SK-N-MC (cell line): ENCODE results near the gene PAGE2.
"Not testable (repeated sequence)": the region's sequence is repeated elsewhere in the genome, so short reads cannot be mapped to it uniquely, and the experiment has no call there.

Experiments used
- DNase-seq: peaks from one replicate; pipeline ENCODE4 v3.0.0-alpha.2; 2011; ENCODE audit warnings: low read depth, low spot score
- H3K27ac ChIP-seq: fragments of 200-600 bp; sonication (generic); 2 replicates; pipeline ENCODE4 v1.5.1; 2016; ENCODE audit warnings: mixed run types
- H3K36me3 ChIP-seq: fragments of 200-600 bp; sonication (generic); 2 replicates; pipeline ENCODE4 v1.6.1; 2017; ENCODE audit warnings: antibody characterized with exemption, low read length, mixed read lengths; ENCODE audit not compliant: insufficient read depth
- H3K4me3 ChIP-seq: fragments of 200-600 bp; sonication (generic); 2 replicates; pipeline ENCODE4 v1.5.1; 2016
- H3K9ac ChIP-seq: fragments of 200-600 bp; sonication (generic); 2 replicates; pipeline ENCODE4 v1.8.0; 2017; ENCODE audit warnings: mixed run types, mixed read lengths; ENCODE audit not compliant: insufficient read length
- H3K9me3 ChIP-seq: fragments of 200-600 bp; sonication (generic); 2 replicates; pipeline ENCODE4 v1.6.1; 2017; ENCODE audit warnings: low read depth, mild to moderate bottlenecking, antibody characterized with exemption, low read length, moderate library complexity, mixed read lengths
- EZH2 ChIP-seq: fragments of 200-600 bp; sonication (generic); IDR thresholded peaks from one replicate; pipeline ENCODE4 v1.6.1; 2017; ENCODE audit warnings: antibody characterized with exemption
- FOXP2 ChIP-seq: optimal IDR thresholded peaks from 2 replicates; pipeline ENCODE3; 2011; ENCODE audit warnings: mild to moderate bottlenecking, moderate library complexity; ENCODE audit not compliant: insufficient read depth; ENCODE audit errors: extremely low read length, control extremely low read depth
- POLR2AphosphoS5 ChIP-seq: IDR thresholded peaks from 2 replicates; pipeline ENCODE4 v1.6.1; 2012; ENCODE audit warnings: mild to moderate bottlenecking, low read depth, low read length, borderline replicate concordance

Gene PAGE2

GRCh38 chrX:55088795-55089489 lies at the start of gene PAGE2:
Gene PAGE2 (plus strand): TSS chrX:55089018. CDS start chrX:55090021, 1,003 bp downstream.
- no peaks in the 10 kb centered on the region for H3K36me3 ChIP-seq
- no peak within 1 kb of the TSS for H3K4me3 ChIP-seq
- H3K9ac ChIP-seq, result no peak within 1 kb of the TSS
- no peak for DNase-seq
- TF ChIP-seq EZH2 (no peak), POLR2AphosphoS5 (no peak), FOXP2 (no peak)
- no peak within 1 kb of the TSS for H3K27ac ChIP-seq
- no peaks in the 10 kb centered on the region for H3K9me3 ChIP-seq

GRCh38 chrX:55039471-55039870 lies 49.3 kb upstream of the PAGE2 start:
- Histone ChIP-seq H3K27ac (no peak overlapping the region), H3K36me3 (no peaks in the 10 kb centered on the region), H3K4me3 (no peak overlapping the region), H3K9ac (no peak overlapping the region), H3K9me3 (no peaks in the 10 kb centered on the region)
- DNase-seq, result no peak
- TF ChIP-seq POLR2AphosphoS5 (no peak), FOXP2 (no peak), EZH2 (no peak)

GRCh38 chrX:55041514-55041913 lies 47.3 kb upstream of the PAGE2 start:
- Histone ChIP-seq H3K9ac (no peak overlapping the region), H3K27ac (no peak overlapping the region), H3K9me3 (no peaks in the 10 kb centered on the region), H3K36me3 (no peaks in the 10 kb centered on the region), H3K4me3 (no peak overlapping the region)
- DNase-seq, result no peak
- no peak for TF ChIP-seq POLR2AphosphoS5
- no peak for TF ChIP-seq EZH2
- TF ChIP-seq FOXP2, result no peak

- DNase-seq, H3K4me3 ChIP-seq, H3K9ac ChIP-seq, H3K27ac ChIP-seq, H3K36me3 ChIP-seq, H3K9me3 ChIP-seq: not testable (repeated sequence)
These were observed 38.2 kb upstream of the PAGE2 start for GRCh38 chrX:55050599-55050998.

- TF ChIP-seq FOXP2 (no peak), EZH2 (no peak)
- H3K4me3 ChIP-seq, result no peak overlapping the region
- no peak for DNase-seq
- no peak overlapping the region for H3K27ac ChIP-seq
- H3K9me3 ChIP-seq, result no peaks in the 10 kb centered on the region
- no peaks in the 10 kb centered on the region for H3K36me3 ChIP-seq
- no peak overlapping the region for H3K9ac ChIP-seq
These were observed 31.8 kb upstream of the PAGE2 start for GRCh38 chrX:55056820-55057674.

- H3K36me3 ChIP-seq, result no peaks in the 10 kb centered on the region
- no peak overlapping the region for H3K4me3 ChIP-seq
- no peaks in the 10 kb centered on the region for H3K9me3 ChIP-seq
- no peak overlapping the region for H3K9ac ChIP-seq
- no peak for DNase-seq
- TF ChIP-seq FOXP2 (no peak), POLR2AphosphoS5 (no peak), EZH2 (no peak)
- H3K27ac ChIP-seq, result no peak overlapping the region
These were observed 31.1 kb upstream of the PAGE2 start for GRCh38 chrX:55057675-55058249.

- H3K4me3 ChIP-seq, H3K9ac ChIP-seq, H3K36me3 ChIP-seq, DNase-seq, H3K27ac ChIP-seq, H3K9me3 ChIP-seq: not testable (repeated sequence)
These were observed 21.6 kb upstream of the PAGE2 start for GRCh38 chrX:55067180-55067579.

- no peak overlapping the region for H3K4me3 ChIP-seq
- no peaks in the 10 kb centered on the region for H3K9me3 ChIP-seq
- no peak for TF ChIP-seq EZH2
- no peak for TF ChIP-seq FOXP2
- TF ChIP-seq POLR2AphosphoS5, result no peak
- H3K9ac ChIP-seq, result no peak overlapping the region
- H3K27ac ChIP-seq, result no peak overlapping the region
- H3K36me3 ChIP-seq, result no peaks in the 10 kb centered on the region
- no peak for DNase-seq
These were observed 16.5 kb upstream of the PAGE2 start for GRCh38 chrX:55072286-55072685.
